Measurements from ENCODE around the gene NFATC2IP.

GRCh38 chr16:28982418-28982817, 31.7 kb downstream of the NFATC2IP start:
- TF ChIP-seq CTCF (conservative IDR thresholded peaks at IDR 0.05) (no peak), EZH2 (IDR thresholded peaks at IDR 0.05; ENCODE audit: low read depth) (no peak)
